ENCODE measurements around the gene RBM27. TPM values are rescaled to one million over a fixed set of nuclear protein-coding genes. Genes with fewer than 3 reads are reported as not detected.

Gene RBM27
- total RNA-seq, 1 donor from 2014 or later = 32.4 TPM

- intact Hi-C loops (cut with DNase I) = no loop called here
- Histone ChIP-seq H3K36me3 (peaks cover 0 to 70% of the 10 kb centered on the region in 2 donors), H3K9me3 (no peaks in the 10 kb centered on the region), H3K4me1 (no peaks in the 10 kb centered on the region), H3K4me3 (no peak overlapping the region), H3K27ac (no peak overlapping the region), H3K27me3 (no peaks in the 10 kb centered on the region)
- DNase-seq (ENCODE audit: extremely low spot score in 2 of 2) = no peak
- TF ChIP-seq POLR2A (IDR thresholded peaks at IDR 0.05) = no peak
- TF ChIP-seq, protein P1, sequence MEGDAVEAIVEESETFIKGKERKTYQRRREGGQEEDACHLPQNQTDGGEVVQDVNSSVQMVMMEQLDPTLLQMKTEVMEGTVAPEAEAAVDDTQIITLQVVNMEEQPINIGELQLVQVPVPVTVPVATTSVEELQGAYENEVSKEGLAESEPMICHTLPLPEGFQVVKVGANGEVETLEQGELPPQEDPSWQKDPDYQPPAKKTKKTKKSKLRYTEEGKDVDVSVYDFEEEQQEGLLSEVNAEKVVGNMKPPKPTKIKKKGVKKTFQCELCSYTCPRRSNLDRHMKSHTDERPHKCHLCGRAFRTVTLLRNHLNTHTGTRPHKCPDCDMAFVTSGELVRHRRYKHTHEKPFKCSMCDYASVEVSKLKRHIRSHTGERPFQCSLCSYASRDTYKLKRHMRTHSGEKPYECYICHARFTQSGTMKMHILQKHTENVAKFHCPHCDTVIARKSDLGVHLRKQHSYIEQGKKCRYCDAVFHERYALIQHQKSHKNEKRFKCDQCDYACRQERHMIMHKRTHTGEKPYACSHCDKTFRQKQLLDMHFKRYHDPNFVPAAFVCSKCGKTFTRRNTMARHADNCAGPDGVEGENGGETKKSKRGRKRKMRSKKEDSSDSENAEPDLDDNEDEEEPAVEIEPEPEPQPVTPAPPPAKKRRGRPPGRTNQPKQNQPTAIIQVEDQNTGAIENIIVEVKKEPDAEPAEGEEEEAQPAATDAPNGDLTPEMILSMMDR (IDR thresholded peaks at IDR 0.05) = no peak
- TF ChIP-seq POLR2AphosphoS5 (IDR thresholded peaks at IDR 0.05; ENCODE audit: insufficient read depth in 1 of 2, low read depth in 1 of 2) = no peak
These were observed 28.8 kb downstream of the RBM27 start for GRCh38 chr5:146232223-146232622.

DNA sequence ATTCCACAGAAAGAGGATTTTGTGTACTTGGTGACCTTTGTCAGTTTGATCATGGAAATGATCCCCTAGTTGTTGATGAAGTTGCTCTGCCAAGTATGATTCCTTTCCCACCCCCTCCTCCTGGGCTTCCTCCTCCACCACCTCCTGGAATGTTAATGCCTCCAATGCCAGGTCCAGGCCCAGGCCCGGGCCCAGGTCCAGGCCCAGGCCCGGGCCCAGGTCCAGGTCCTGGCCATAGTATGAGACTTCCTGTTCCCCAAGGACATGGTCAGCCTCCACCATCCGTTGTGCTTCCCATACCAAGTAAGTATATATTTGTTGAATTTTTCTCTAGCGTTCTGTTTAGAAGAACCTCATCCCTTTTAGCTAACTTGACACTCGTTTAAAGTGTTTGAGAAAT, 30.0 kb downstream of the RBM27 start:
- intact Hi-C loops (cut with DNase I) = no loop called here
- peaks cover 0 to 82% of the 10 kb centered on the region in 2 donors for H3K36me3 ChIP-seq
- no peak for DNase-seq (ENCODE audit: extremely low spot score in 2 of 2)
- no peak overlapping the region for H3K4me3 ChIP-seq
- H3K4me1 ChIP-seq = no peaks in the 10 kb centered on the region
- no peaks in the 10 kb centered on the region for H3K9me3 ChIP-seq
- TF ChIP-seq, protein P1 (IDR thresholded peaks at IDR 0.05) = no peak
- TF ChIP-seq POLR2AphosphoS5 (IDR thresholded peaks at IDR 0.05; ENCODE audit: insufficient read depth in 1 of 2, low read depth in 1 of 2) (no peak), POLR2A (IDR thresholded peaks at IDR 0.05) (no peak)
- H3K27me3 ChIP-seq = no peaks in the 10 kb centered on the region
- H3K27ac ChIP-seq = no peak overlapping the region

GRCh38 chr5:146238973-146239372, 35.6 kb downstream of the RBM27 start:
- TF ChIP-seq POLR2A (IDR thresholded peaks at IDR 0.05) (no peak), POLR2AphosphoS5 (IDR thresholded peaks at IDR 0.05; ENCODE audit: insufficient read depth in 1 of 2, low read depth in 1 of 2) (no peak)
- TF ChIP-seq, protein P1 (IDR thresholded peaks at IDR 0.05) = no peak
- Histone ChIP-seq H3K27ac (no peak overlapping the region), H3K4me3 (no peak overlapping the region), H3K27me3 (no peaks in the 10 kb centered on the region), H3K4me1 (no peaks in the 10 kb centered on the region), H3K36me3 (peaks cover 0 to 47% of the 10 kb centered on the region in 2 donors), H3K9me3 (no peaks in the 10 kb centered on the region)
- DNase-seq (ENCODE audit: extremely low spot score in 2 of 2) = no peak
- intact Hi-C loops (cut with DNase I) = no loop called here

- DNase-seq (ENCODE audit: extremely low spot score in 2 of 2) = no peak
- H3K9me3 ChIP-seq = no peaks in the 10 kb centered on the region
- intact Hi-C loops (cut with DNase I) = no loop called here
- TF ChIP-seq POLR2AphosphoS5 (IDR thresholded peaks at IDR 0.05; ENCODE audit: insufficient read depth in 1 of 2, low read depth in 1 of 2) (no peak), POLR2A (IDR thresholded peaks at IDR 0.05) (no peak)
- TF ChIP-seq, protein P1 (IDR thresholded peaks at IDR 0.05) = no peak
- H3K36me3 ChIP-seq = peaks cover 0 to 40% of the 10 kb centered on the region in 2 donors
- no peaks in the 10 kb centered on the region for H3K27me3 ChIP-seq
- H3K27ac ChIP-seq = no peak overlapping the region
- H3K4me3 ChIP-seq = no peak overlapping the region
- H3K4me1 ChIP-seq = no peaks in the 10 kb centered on the region
These were observed 37.5 kb downstream of the RBM27 start for GRCh38 chr5:146240951-146241350.

DNA sequence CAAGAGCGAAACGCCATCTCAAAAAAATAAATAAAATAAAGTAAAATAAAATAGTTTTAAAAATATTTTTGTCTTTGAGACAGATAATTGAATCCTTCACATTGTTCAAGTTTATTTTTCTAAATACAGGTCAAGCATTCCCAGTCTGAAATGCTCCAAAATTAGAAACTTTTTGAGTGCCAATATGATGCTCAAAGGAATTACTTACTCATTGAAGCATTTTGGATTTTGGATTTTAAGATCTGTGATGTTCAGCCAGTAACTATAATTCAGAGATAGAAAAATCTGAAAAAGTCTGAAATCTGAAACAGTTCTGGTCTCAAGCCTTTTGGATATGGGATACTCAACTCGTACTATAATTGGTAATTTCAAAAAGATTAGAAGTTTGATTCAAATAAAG, 39.8 kb downstream of the RBM27 start:
- H3K27ac ChIP-seq = no peak overlapping the region
- intact Hi-C loops (cut with DNase I) = no loop called here
- H3K27me3 ChIP-seq = no peaks in the 10 kb centered on the region
- no peaks in the 10 kb centered on the region for H3K4me1 ChIP-seq
- no peaks in the 10 kb centered on the region for H3K9me3 ChIP-seq
- DNase-seq (ENCODE audit: extremely low spot score in 2 of 2) = no peak
- no peak overlapping the region for H3K4me3 ChIP-seq
- no peak for TF ChIP-seq POLR2A (IDR thresholded peaks at IDR 0.05)
- TF ChIP-seq, protein P1 (IDR thresholded peaks at IDR 0.05) = no peak
- TF ChIP-seq POLR2AphosphoS5 (IDR thresholded peaks at IDR 0.05; ENCODE audit: insufficient read depth in 1 of 2, low read depth in 1 of 2) = no peak
- peaks cover 0 to 22% of the 10 kb centered on the region in 2 donors for H3K36me3 ChIP-seq
